Measurements from ENCODE around the gene DNAH9.

Gene DNAH9, protein sequence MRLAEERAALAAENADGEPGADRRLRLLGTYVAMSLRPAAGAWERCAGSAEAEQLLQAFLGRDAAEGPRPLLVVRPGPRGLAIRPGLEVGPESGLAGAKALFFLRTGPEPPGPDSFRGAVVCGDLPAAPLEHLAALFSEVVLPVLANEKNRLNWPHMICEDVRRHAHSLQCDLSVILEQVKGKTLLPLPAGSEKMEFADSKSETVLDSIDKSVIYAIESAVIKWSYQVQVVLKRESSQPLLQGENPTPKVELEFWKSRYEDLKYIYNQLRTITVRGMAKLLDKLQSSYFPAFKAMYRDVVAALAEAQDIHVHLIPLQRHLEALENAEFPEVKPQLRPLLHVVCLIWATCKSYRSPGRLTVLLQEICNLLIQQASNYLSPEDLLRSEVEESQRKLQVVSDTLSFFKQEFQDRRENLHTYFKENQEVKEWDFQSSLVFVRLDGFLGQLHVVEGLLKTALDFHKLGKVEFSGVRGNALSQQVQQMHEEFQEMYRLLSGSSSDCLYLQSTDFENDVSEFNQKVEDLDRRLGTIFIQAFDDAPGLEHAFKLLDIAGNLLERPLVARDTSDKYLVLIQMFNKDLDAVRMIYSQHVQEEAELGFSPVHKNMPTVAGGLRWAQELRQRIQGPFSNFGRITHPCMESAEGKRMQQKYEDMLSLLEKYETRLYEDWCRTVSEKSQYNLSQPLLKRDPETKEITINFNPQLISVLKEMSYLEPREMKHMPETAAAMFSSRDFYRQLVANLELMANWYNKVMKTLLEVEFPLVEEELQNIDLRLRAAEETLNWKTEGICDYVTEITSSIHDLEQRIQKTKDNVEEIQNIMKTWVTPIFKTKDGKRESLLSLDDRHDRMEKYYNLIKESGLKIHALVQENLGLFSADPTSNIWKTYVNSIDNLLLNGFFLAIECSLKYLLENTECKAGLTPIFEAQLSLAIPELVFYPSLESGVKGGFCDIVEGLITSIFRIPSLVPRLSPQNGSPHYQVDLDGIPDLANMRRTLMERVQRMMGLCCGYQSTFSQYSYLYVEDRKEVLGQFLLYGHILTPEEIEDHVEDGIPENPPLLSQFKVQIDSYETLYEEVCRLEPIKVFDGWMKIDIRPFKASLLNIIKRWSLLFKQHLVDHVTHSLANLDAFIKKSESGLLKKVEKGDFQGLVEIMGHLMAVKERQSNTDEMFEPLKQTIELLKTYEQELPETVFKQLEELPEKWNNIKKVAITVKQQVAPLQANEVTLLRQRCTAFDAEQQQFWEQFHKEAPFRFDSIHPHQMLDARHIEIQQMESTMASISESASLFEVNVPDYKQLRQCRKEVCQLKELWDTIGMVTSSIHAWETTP (N-terminal part only)

DNA sequence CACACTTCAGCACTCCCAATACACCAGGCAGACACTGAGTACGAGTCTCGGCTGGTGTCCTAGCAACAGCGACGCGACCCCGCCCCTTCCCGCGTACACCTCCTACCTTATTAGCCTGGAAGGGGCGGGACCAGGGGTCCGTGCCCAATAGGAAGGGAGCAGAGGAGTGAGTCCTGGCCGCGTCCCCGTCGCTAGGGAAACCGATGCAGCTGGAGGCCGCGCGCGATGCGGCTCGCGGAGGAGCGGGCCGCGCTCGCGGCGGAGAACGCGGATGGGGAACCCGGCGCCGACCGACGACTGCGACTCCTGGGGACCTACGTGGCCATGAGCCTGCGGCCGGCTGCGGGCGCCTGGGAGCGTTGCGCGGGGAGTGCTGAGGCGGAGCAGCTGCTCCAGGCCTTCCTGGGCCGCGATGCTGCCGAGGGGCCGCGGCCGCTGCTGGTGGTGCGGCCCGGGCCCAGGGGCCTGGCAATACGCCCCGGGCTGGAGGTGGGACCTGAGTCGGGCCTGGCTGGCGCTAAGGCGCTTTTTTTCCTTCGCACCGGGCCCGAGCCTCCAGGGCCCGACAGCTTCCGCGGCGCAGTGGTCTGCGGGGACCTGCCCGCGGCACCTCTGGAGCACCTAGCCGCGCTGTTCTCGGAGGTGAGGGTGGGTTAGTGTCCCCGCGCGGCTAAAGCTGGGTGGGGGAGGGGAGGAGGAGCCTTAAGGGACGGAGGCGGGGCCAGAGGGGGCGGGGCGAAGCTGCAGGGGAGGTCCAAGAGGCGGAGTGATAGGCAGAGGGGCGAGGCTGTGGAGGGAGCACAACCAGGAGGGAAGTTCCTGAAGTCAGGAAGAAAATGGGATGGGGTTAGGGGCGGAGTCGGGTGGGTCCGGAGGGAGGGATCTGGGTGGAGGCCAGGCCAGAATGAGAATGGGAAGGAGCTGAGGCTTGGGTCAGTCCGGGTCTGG is at the start of gene DNAH9:
TSS of gene DNAH9 (plus strand) at position 197 of the 948 bp plus-strand sequence. CDS start at position 226, 29 bp downstream.
- Histone ChIP-seq H3K9ac (ENCODE audit: low read depth, low read length) (no peak within 1 kb of the TSS), H3K27me3 (ENCODE audit: control insufficient read depth, insufficient read depth, low read length) (peaks cover 10% of the 10 kb centered on the region), H3K4me3 (ENCODE audit: low read depth, low read length) (peak within 1 kb of the TSS; percentile 63), H3K9me3 (ENCODE audit: control insufficient read depth, insufficient read depth, low read length) (no peaks in the 10 kb centered on the region), H3K36me3 (ENCODE audit: control insufficient read depth, insufficient read depth, low read length) (no peaks in the 10 kb centered on the region), H3K4me1 (ENCODE audit: control insufficient read depth, insufficient read depth, low read length) (no peaks in the 10 kb centered on the region)

DNA sequence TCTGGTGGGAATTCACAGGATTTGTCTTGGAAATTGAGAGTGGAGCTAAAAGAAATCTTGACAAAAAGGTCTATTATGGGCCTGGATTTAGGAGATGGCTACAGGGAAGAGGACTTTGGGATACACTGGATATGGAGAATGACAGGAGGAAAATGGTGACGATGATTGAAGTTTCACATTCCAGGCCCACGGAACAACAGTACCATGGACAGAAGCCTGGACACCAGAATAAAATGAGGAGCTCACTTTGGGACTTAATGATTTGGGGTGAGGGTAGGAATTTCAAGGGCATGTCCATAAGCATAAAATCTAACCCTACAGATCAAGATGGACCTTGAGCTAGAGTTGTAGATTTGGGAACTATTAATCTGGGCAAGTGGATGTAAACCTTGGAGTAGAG is 47.8 kb upstream of the DNAH9 start:
- no peaks in the 10 kb centered on the region for H3K4me1 ChIP-seq (ENCODE audit: control insufficient read depth, insufficient read depth, low read length)

DNA sequence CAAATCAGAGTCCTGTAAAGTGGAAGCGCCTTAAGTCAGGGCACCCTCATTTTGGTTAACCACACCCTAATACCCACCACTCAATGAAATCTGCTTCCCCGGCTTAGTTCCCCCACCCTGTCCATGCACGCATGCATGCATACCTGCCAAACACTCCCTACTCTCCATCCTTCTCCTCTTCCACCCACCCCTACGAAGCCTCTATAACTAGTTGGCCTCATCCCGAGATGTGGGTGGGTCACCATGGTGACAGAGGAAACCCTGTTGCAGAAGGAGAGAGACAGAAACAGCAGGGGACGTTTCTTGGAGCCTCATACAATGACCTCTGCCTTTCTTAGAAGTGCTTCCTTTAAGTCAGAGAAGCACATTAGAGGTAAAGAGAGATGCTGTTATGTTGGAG is 46.8 kb upstream of the DNAH9 start:
- H3K4me1 ChIP-seq (ENCODE audit: control insufficient read depth, insufficient read depth, low read length) = no peaks in the 10 kb centered on the region
- H3K9ac ChIP-seq (ENCODE audit: low read depth, low read length) = no peak overlapping the region
- H3K36me3 ChIP-seq (ENCODE audit: control insufficient read depth, insufficient read depth, low read length) = no peaks in the 10 kb centered on the region
- no peaks in the 10 kb centered on the region for H3K9me3 ChIP-seq (ENCODE audit: control insufficient read depth, insufficient read depth, low read length)
- H3K27me3 ChIP-seq (ENCODE audit: control insufficient read depth, insufficient read depth, low read length) = no peaks in the 10 kb centered on the region
- no peak overlapping the region for H3K4me3 ChIP-seq (ENCODE audit: low read depth, low read length)

More for the DNA sequence above, 47.8 kb upstream of the DNAH9 start:
- H3K9me3 ChIP-seq (ENCODE audit: control insufficient read depth, insufficient read depth, low read length) = no peaks in the 10 kb centered on the region
- H3K4me3 ChIP-seq (ENCODE audit: low read depth, low read length) = no peak overlapping the region
- no peaks in the 10 kb centered on the region for H3K36me3 ChIP-seq (ENCODE audit: control insufficient read depth, insufficient read depth, low read length)
- no peaks in the 10 kb centered on the region for H3K27me3 ChIP-seq (ENCODE audit: control insufficient read depth, insufficient read depth, low read length)
- H3K9ac ChIP-seq (ENCODE audit: low read depth, low read length) = no peak overlapping the region

DNA sequence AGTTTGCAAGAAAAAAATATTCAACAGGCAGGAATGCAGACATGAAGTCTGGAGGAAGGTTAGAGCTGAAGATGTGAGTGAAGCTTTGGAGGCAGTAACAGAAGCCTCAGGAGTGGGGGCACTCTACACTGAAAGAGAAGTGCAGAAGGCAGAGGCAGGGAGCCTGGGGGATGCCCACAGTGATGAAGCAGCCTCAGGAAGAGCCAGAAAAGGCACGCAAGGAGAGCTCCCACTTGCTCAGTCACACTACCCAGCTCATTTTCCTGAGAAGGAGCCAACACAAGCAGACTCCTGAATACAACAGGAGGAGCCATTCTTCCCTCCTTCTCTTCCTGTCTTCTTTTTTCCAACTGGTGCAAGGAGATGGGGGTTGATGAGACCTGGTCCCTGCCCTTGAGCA is 45.1 kb upstream of the DNAH9 start:
- H3K36me3 ChIP-seq (ENCODE audit: control insufficient read depth, insufficient read depth, low read length) = no peaks in the 10 kb centered on the region
- H3K9ac ChIP-seq (ENCODE audit: low read depth, low read length) = no peak overlapping the region
- H3K4me1 ChIP-seq (ENCODE audit: control insufficient read depth, insufficient read depth, low read length) = no peaks in the 10 kb centered on the region
- no peaks in the 10 kb centered on the region for H3K27me3 ChIP-seq (ENCODE audit: control insufficient read depth, insufficient read depth, low read length)
- H3K9me3 ChIP-seq (ENCODE audit: control insufficient read depth, insufficient read depth, low read length) = no peaks in the 10 kb centered on the region
- no peak overlapping the region for H3K4me3 ChIP-seq (ENCODE audit: low read depth, low read length)

DNA sequence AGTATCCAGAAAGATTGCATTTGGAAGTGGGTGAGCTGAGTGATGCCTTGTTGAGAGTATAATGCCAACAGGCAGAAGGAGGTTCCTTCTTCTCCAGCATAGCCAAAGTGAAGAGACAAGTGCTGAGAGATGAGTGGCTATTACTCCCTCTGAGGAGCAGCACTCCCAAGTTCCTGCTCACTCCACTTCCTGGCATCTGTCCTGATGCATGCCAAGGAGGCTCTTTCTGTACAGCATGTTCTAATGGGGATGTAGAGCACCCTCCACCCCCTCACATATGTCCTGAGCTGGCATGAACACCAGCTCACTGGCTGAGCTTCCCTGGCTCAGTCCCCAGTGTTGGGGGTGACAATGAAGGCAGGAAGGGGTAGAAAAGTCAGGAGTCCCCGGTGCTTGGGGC is 44.2 kb upstream of the DNAH9 start:
- H3K4me1 ChIP-seq (ENCODE audit: control insufficient read depth, insufficient read depth, low read length) = no peaks in the 10 kb centered on the region
- no peaks in the 10 kb centered on the region for H3K9me3 ChIP-seq (ENCODE audit: control insufficient read depth, insufficient read depth, low read length)
- peaks cover 2% of the 10 kb centered on the region for H3K36me3 ChIP-seq (ENCODE audit: control insufficient read depth, insufficient read depth, low read length)
- H3K27me3 ChIP-seq (ENCODE audit: control insufficient read depth, insufficient read depth, low read length) = no peaks in the 10 kb centered on the region
- H3K9ac ChIP-seq (ENCODE audit: low read depth, low read length) = no peak overlapping the region
- no peak overlapping the region for H3K4me3 ChIP-seq (ENCODE audit: low read depth, low read length)

DNA sequence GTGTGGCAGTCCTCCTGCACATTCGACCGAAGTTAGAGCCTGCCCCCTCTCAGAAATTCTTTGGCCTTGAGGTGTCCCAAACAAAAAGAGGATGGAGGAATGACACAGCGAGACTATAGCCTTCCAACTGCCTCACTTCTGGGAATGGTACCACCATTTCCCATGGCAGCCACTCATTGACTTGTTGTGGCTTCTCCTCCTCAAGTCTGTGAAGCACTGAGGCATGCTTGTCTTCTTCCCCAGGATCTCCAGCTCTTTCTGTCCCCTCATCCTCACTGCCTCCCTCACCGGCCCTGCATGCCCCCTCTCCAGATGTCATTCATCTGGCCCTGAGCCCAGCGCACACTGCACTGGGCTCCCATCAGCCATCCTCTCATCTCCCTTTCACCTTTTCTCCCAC is 43.7 kb upstream of the DNAH9 start:
- Histone ChIP-seq H3K9ac (ENCODE audit: low read depth, low read length) (no peak overlapping the region), H3K4me1 (ENCODE audit: control insufficient read depth, insufficient read depth, low read length) (no peaks in the 10 kb centered on the region), H3K4me3 (ENCODE audit: low read depth, low read length) (no peak overlapping the region), H3K27me3 (ENCODE audit: control insufficient read depth, insufficient read depth, low read length) (no peaks in the 10 kb centered on the region), H3K36me3 (ENCODE audit: control insufficient read depth, insufficient read depth, low read length) (peaks cover 2% of the 10 kb centered on the region), H3K9me3 (ENCODE audit: control insufficient read depth, insufficient read depth, low read length) (no peaks in the 10 kb centered on the region)

DNA sequence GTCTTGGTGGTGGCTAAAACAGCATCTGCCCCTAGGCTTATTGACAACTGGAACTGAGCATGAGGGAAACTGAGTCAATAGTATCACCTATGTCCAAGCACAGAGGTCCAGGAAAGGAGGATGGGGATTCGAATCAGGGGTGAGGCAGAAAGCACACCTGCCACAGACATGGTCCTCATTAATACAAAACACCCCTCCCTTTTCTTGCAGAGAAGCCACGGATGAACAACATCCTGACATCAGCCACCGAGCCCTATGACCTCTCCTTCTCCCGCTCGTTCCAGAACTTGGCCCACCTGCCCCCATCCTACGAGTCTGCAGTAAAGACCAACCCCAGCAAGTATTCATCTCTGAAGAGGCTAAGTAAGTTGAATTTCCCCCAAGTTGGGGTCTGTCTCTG is 42.7 kb upstream of the DNAH9 start:
- Histone ChIP-seq H3K27me3 (ENCODE audit: control insufficient read depth, insufficient read depth, low read length) (no peaks in the 10 kb centered on the region), H3K9me3 (ENCODE audit: control insufficient read depth, insufficient read depth, low read length) (no peaks in the 10 kb centered on the region), H3K4me1 (ENCODE audit: control insufficient read depth, insufficient read depth, low read length) (no peaks in the 10 kb centered on the region), H3K4me3 (ENCODE audit: low read depth, low read length) (no peak overlapping the region), H3K9ac (ENCODE audit: low read depth, low read length) (no peak overlapping the region), H3K36me3 (ENCODE audit: control insufficient read depth, insufficient read depth, low read length) (peaks cover 2% of the 10 kb centered on the region)

DNA sequence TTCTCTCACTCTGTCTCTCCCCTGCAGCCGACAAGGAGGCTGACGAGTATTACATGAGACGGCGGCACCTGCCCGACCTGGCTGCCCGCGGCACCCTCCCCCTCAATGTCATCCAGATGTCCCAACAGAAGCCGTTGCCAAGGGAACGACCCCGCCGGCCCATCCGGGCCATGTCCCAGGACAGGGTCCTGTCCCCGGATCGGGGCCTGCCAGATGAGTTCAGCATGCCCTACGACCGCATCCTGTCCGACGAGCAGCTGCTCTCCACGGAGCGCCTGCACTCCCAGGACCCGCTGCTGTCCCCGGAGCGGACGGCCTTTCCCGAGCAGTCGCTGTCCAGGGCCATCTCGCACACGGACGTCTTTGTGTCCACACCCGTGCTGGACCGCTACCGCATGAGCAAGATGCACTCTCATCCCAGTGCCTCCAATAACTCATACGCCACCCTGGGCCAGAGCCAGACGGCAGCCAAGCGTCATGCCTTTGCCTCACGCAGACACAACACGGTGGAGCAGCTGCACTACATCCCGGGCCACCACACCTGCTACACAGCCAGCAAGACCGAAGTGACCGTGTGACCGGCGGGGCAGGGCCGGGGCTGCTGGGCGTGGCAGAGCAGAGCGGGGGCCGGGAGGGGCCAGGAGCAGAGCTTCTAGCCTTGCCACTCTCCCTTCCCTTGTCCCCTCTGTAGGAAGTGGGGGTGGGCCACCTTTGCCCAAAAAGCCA is 40.4 kb upstream of the DNAH9 start:
- Histone ChIP-seq H3K9me3 (ENCODE audit: control insufficient read depth, insufficient read depth, low read length) (no peaks in the 10 kb centered on the region), H3K9ac (ENCODE audit: low read depth, low read length) (no peak overlapping the region)

DNA sequence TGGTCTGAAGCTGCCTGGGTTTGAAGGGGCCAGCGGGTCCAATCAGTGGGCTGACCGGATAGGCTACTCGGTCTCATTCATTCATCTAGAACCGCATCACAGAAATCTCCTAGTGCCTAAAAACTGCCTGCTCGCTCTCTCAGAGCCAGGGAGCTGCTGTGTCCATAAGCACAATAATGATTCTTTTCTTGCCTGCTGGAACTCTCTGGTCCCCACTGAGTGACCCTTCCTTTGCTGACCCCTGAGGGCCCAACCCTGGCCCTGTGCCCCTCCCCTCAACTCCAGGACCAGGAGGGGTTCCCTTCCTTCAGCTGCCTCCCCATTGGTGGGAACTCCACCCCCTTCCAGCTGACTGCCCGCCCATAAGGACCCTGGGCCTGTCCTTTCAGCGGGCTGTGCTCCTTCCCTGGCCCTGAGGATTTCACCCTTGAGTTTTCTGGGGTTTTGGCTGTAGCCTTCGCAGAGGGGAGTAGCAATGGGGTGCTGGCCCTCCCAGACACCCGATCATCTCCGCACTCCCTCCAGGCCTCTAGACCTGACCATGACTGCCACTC is 39.5 kb upstream of the DNAH9 start:
- Histone ChIP-seq H3K36me3 (ENCODE audit: control insufficient read depth, insufficient read depth, low read length) (peaks cover 2% of the 10 kb centered on the region), H3K4me1 (ENCODE audit: control insufficient read depth, insufficient read depth, low read length) (no peaks in the 10 kb centered on the region), H3K9ac (ENCODE audit: low read depth, low read length) (no peak overlapping the region), H3K9me3 (ENCODE audit: control insufficient read depth, insufficient read depth, low read length) (no peaks in the 10 kb centered on the region), H3K27me3 (ENCODE audit: control insufficient read depth, insufficient read depth, low read length) (no peaks in the 10 kb centered on the region), H3K4me3 (ENCODE audit: low read depth, low read length) (no peak overlapping the region)

More for the DNA sequence above, 40.4 kb upstream of the DNAH9 start:
- Histone ChIP-seq H3K27me3 (ENCODE audit: control insufficient read depth, insufficient read depth, low read length) (no peaks in the 10 kb centered on the region), H3K4me1 (ENCODE audit: control insufficient read depth, insufficient read depth, low read length) (no peaks in the 10 kb centered on the region), H3K4me3 (ENCODE audit: low read depth, low read length) (no peak overlapping the region), H3K36me3 (ENCODE audit: control insufficient read depth, insufficient read depth, low read length) (peaks cover 2% of the 10 kb centered on the region)

DNA sequence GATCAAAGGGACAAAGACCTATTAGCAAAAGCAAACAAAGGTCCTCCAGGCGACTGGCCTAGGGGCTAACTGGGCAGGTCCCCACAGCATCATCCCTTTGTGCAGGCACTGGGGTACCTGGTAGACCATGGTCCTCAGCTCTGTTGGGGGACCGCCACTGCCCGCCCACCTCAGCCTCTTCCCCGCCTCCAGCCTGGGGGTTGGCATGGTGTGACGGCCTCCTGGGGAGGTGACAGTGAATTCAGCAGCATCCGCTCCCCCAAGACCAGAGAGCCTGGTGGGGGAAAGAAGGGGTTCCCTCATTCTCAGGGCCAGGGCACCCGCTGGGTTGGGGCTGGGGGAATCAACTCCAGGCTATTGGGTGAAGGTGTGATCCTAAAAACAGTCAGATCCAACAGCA is 38.7 kb upstream of the DNAH9 start:
- Histone ChIP-seq H3K4me1 (ENCODE audit: control insufficient read depth, insufficient read depth, low read length) (no peaks in the 10 kb centered on the region), H3K9me3 (ENCODE audit: control insufficient read depth, insufficient read depth, low read length) (no peaks in the 10 kb centered on the region), H3K9ac (ENCODE audit: low read depth, low read length) (no peak overlapping the region), H3K36me3 (ENCODE audit: control insufficient read depth, insufficient read depth, low read length) (peaks cover 2% of the 10 kb centered on the region), H3K4me3 (ENCODE audit: low read depth, low read length) (no peak overlapping the region), H3K27me3 (ENCODE audit: control insufficient read depth, insufficient read depth, low read length) (no peaks in the 10 kb centered on the region)

Measured in iPS-15b (cell line).